Measurements from ENCODE around the gene SYTL5.

Gene SYTL5

DNA sequence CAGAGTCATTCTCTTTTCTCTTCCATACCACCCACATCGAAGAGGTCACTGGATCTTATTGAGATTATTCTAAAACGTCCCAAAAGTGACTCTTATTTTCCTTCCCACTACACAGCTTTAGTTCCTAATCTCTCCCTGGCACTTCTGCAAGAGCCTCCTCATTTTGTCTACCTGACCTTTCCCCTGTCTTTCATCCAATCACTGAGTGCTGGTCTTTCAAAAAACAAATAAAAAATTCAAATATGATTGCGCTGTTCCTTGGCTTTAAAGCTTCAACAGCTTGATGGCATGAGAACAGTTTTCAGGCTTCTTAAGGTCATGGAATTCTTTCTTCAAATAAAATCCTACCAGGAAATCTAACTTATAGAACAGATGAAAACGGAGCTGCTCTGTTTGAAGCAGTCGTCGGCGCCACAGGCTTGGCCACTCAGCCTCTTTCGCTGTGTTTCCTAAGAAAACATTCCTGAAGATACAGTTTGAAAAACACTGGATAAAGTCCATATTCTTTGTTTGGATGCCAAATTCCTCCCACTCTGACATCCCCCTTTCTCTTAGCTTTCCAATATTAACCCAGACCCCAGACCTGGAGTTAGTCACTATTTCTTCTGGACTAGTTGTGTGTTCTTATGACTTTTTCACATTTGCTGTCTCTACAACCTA lies 12.5 kb downstream of the SYTL5 start:
- DNase-seq (ENCODE audit: low read depth, low spot score), result no peak

GRCh38 chrX:38028300-38028699 lies 21.9 kb downstream of the SYTL5 start:
- no peak for DNase-seq (ENCODE audit: low read depth, low spot score)

- DNase-seq (ENCODE audit: low read depth, low spot score), result no peak
Measured at GRCh38 chrX:38036466-38036865, 30.1 kb downstream of the SYTL5 start.

GRCh38 chrX:38038501-38038900 lies 32.1 kb downstream of the SYTL5 start:
- DNase-seq (ENCODE audit: low read depth, low spot score), result no peak

- no peak for DNase-seq (ENCODE audit: low read depth, low spot score)
Measured at GRCh38 chrX:38041237-38041636, 34.9 kb downstream of the SYTL5 start.

GRCh38 chrX:38044701-38045100 lies 38.3 kb downstream of the SYTL5 start:
- no peak for DNase-seq (ENCODE audit: low read depth, low spot score)

- DNase-seq (ENCODE audit: low read depth, low spot score), result no peak
Measured at GRCh38 chrX:38045538-38046096, 39.3 kb downstream of the SYTL5 start.

- no peak for DNase-seq (ENCODE audit: low read depth, low spot score)
Measured at GRCh38 chrX:38048886-38049285, 42.5 kb downstream of the SYTL5 start.

DNA sequence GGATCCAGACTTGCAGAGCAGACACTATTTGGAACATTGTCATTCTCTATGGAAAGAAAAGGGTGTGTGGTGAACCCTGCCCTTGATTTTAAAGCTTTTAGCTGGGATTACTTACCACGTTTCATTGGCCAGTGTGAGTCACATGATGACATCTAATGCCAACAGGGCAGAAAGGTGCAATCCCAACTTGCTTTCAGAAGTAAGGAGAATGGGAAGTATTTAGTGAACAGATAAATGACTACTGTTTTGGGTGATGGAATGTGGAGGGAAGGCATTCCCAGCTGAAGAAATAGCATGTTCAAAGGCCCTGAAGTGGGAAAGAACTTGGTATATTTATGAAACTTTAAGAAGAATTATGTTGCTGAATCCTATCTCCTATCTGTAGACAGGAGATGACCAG lies 44.5 kb downstream of the SYTL5 start:
- DNase-seq (ENCODE audit: low read depth, low spot score), result no peak

GRCh38 chrX:38052096-38052495 lies 45.7 kb downstream of the SYTL5 start:
- no peak for DNase-seq (ENCODE audit: low read depth, low spot score)

GRCh38 chrX:38055170-38055847 lies 49.0 kb downstream of the SYTL5 start:
- DNase-seq (ENCODE audit: low read depth, low spot score), result no peak

GRCh38 chrX:38060331-38060878 lies 54.1 kb downstream of the SYTL5 start:
- DNase-seq (ENCODE audit: low read depth, low spot score), result no peak

GRCh38 chrX:38061335-38061734 lies 55.0 kb downstream of the SYTL5 start:
- DNase-seq (ENCODE audit: low read depth, low spot score), result no peak

DNA sequence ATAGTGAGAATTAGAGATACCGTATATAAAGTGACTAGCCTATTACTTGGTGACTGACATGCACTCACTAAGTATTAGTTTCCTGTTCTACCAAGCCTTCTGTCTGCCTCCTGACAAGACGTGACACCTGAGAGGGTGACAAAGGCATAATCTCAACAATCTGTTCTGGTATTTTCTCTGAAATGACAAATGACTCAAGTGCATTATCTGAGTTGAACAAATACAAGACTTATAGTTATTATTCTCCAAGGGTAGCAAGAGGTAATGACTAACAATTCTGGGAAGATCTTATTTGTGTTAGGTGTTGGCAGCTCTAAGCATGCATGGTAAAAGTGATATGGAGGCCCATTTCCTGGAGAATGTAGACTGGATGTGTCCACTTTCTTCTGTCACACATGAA lies 60.6 kb downstream of the SYTL5 start:
- DNase-seq (ENCODE audit: low read depth, low spot score), result no peak

GRCh38 chrX:38069273-38069672 lies 62.9 kb downstream of the SYTL5 start:
- no peak for DNase-seq (ENCODE audit: low read depth, low spot score)

DNA sequence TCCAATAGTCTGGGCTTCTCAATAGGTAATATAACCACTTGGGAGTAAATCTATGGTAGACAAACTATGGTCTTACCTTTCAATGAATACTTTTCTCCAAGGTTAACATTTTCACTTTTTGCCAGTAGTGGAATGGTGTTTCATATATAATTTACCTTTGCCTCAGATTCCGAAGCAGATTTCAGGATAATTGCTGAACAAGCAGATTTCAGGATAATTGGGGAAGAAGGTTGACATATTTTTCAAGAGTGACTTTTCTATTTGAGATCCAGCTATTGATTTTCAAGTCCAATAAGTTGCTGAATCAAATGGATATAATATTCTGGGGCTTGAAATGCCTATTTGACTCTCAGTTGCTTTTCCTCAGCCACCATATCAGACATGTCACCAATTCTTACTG lies 63.6 kb downstream of the SYTL5 start:
- no peak for DNase-seq (ENCODE audit: low read depth, low spot score)

GRCh38 chrX:38079463-38079862 lies 73.1 kb downstream of the SYTL5 start:
- no peak for DNase-seq (ENCODE audit: low read depth, low spot score)

- DNase-seq (ENCODE audit: low read depth, low spot score), result no peak
Measured at GRCh38 chrX:38080808-38081207, 74.5 kb downstream of the SYTL5 start.

DNA sequence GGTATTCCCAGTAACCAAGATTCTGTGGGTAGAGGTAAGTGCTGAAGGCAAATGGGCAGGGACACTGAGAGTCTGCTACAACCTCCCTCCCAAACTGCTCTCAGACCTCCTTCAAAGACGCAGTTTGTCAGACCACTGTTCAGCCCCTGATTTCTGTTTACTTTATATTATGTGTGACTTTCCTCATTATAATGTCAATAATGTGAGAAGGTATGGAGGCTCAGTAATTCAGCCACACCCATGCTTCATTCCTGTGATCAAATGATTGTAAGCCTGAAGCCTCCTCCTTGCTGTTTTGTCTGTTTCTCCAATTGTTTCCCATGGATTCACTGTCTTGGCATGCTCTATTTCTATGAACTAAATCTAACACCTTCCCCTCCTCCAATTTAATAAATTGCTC lies 75.6 kb downstream of the SYTL5 start:
- no peak for DNase-seq (ENCODE audit: low read depth, low spot score)

DNA sequence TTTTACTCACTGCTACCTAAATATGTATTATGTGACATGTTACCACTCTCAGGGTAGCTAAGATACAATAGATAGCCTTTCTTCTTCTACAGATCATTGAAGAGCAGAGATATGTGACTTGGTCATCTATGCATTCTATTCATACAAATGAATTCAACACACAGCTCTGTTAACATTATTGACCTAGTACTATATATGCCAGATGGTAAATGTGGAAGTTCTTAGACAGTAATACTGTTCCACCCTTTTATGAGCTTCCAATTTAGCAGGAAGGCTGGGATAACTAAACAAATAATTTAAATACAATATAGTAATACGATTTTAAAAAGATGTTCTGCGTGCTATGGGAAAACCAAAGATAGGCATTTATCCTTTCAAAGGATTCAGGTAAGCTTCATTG lies 76.0 kb downstream of the SYTL5 start:
- DNase-seq (ENCODE audit: low read depth, low spot score), result no peak

DNA sequence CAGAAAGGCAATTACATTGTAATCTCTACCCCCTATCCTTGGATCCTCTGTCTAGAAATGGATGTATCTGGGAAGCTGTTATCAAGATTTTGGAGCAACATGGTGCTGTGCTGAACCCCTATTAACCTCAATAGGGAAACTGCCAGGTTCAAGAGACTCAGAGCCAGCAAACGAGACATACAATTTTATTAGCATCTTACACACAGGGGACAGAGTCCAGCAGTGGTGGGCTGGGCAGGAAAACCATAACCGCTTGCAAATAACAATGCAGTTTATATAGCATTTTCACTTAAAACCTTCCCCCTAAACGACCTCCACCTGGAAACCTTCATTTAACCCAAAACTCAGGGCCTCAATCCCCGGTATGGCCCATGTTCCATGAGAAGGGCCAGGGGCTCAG lies 79.5 kb downstream of the SYTL5 start:
- no peak for DNase-seq (ENCODE audit: low read depth, low spot score)

DNA sequence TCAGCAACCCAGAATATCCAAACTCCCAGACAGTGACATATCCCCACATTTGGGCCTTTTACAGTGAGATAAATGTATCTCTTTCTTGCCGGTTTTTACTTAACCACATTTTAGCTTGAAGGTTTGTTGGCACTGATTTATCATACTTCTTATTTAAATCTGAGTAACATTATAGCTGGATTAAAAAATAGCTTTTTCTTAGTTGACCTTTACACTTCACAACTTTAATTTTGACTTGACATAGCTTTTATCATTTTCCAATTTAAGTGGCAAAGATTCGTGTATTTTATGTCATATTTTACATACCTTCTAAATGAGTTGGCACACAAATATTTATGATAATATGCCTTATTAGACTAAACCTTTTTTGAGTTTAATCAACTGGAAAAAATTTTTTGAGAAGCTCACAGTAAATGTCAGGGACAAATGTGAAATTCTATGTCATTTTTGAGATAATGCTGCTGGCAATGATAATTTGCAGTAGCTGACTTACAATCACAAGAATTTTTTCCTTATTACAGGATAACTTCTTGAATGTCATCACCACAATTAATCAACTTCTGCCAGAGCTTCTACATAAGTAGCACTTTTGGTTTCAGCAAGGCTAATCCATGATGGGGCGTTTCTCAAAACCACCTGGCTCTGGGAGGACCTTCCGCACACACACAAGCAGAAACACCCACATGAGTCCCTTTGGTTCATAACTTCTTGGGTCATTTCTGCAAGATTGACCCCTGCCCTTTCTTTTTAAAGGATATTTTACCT lies 80.3 kb downstream of the SYTL5 start:
- DNase-seq (ENCODE audit: low read depth, low spot score), result no peak
